Measurements from ENCODE around the gene ARHGAP26. TPM values are rescaled to one million over a fixed set of nuclear protein-coding genes. Genes with fewer than 3 reads are reported as not detected.

Gene ARHGAP26
- total RNA-seq, 4 donors from 2014 or later, result 11.0 to 23.3 (median 14.3) TPM

GRCh38 chr5:142757564-142757963 lies 12.6 kb upstream of the ARHGAP26 start:
- H3K4me3 ChIP-seq (ENCODE audit: low read depth, poor library complexity, severe bottlenecking), result no peak overlapping the region
- no peak for DNase-seq (ENCODE audit: low spot score in 2 of 2)
- intact Hi-C loops (cut with DNase I; ENCODE audit: low total_unique reads), result no loop called here
- no peak for TF ChIP-seq POLR2A (IDR thresholded peaks at IDR 0.05)
- TF ChIP-seq, protein P1, sequence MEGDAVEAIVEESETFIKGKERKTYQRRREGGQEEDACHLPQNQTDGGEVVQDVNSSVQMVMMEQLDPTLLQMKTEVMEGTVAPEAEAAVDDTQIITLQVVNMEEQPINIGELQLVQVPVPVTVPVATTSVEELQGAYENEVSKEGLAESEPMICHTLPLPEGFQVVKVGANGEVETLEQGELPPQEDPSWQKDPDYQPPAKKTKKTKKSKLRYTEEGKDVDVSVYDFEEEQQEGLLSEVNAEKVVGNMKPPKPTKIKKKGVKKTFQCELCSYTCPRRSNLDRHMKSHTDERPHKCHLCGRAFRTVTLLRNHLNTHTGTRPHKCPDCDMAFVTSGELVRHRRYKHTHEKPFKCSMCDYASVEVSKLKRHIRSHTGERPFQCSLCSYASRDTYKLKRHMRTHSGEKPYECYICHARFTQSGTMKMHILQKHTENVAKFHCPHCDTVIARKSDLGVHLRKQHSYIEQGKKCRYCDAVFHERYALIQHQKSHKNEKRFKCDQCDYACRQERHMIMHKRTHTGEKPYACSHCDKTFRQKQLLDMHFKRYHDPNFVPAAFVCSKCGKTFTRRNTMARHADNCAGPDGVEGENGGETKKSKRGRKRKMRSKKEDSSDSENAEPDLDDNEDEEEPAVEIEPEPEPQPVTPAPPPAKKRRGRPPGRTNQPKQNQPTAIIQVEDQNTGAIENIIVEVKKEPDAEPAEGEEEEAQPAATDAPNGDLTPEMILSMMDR (IDR thresholded peaks at IDR 0.05), result no peak
- 91% methylated on average over 4 of the region's 4 CpGs for WGBS, 2 donors

DNA sequence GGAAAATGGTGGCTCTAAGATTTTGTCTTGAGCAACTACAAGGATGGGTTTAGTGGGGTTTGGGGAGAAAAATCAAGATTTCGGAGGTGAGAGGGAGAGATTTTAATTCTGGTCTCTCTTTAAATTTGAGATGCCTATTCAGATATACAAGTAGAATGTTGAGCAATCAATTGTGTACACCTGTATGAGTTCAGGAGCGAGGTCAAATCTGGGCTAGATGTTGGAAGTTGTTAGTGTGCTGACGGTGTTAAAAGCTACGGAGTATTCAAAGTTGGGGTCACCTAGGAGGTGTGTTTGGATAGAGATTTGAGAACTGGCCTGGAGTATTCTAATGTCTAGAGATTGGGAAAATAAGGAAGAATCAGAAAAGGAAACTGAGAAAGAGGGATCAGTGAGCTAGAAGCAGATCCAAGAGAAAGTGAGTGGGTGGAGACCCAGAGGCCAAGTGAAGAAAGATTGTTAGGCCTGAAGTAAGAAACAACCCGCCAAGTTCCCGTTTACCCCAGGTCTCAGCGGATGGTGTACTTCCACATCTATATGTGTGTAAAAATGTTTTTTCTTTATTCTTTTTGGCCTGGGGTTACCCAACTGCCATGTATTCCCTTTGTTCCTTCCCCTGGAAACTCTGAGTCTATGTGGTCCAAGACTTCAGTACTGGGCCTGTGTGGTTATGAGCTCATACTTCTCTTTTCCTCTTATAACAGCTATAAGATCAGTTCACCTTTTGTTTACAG lies 11.9 kb upstream of the ARHGAP26 start:
- no peak overlapping the region for H3K4me3 ChIP-seq (ENCODE audit: low read depth, poor library complexity, severe bottlenecking)
- 86 to 94% methylated on average over 7 of the region's 7 CpGs for WGBS, 2 donors
- intact Hi-C loops (cut with DNase I; ENCODE audit: low total_unique reads), result no loop called here
- no peak for TF ChIP-seq POLR2A (IDR thresholded peaks at IDR 0.05)
- TF ChIP-seq, protein P1 (IDR thresholded peaks at IDR 0.05), result no peak
- no peak for DNase-seq (ENCODE audit: low spot score in 2 of 2)

DNA sequence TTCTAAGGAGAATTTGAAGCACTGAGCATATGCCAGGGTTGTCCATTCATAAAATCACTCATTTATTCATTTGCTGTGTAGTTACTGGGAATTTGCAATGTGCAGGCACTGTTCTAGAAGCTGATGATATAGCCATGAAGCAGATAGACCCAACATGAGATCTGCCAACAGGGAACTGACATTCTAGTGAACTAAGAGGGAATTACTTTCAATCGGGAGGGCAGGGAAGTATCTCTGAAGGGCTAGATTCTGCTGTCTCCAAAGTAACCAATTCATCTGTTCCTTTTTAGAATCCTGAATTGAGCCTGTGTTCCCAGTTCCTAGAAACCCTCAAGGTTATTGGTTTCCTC lies 11.4 kb upstream of the ARHGAP26 start:
- TF ChIP-seq POLR2A (IDR thresholded peaks at IDR 0.05), result no peak
- TF ChIP-seq, protein P1 (IDR thresholded peaks at IDR 0.05), result no peak
- no peak overlapping the region for H3K4me3 ChIP-seq (ENCODE audit: low read depth, poor library complexity, severe bottlenecking)
- DNase-seq (ENCODE audit: low spot score in 2 of 2), result no peak
- intact Hi-C loops (cut with DNase I; ENCODE audit: low total_unique reads), result no loop called here
- WGBS, 2 donors, result 76 to 79% methylated on average over 1 of the region's 1 CpG

DNA sequence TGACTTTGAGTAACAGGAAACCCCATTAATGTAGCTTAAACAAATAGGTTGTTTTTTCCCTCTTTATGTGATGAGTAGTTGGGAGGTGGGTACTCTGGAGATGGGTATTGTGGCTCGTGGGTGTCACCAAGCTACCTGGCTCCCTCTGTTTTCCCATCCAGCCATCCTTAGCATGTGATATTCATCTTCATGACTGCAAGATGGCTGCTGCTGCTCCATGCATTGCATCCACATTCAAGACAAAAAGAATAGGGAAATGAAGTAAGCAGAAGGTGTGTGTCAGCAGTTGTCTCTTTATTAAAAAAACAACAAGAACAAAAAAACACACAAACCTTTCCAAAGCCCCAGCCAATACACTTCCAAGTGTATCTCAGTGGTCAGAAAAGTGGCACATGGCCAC lies 6.5 kb upstream of the ARHGAP26 start:
- WGBS, 2 donors, result 88 to 90% methylated on average over 1 of the region's 1 CpG
- TF ChIP-seq, protein P1 (IDR thresholded peaks at IDR 0.05), result no peak
- TF ChIP-seq POLR2A (IDR thresholded peaks at IDR 0.05), result no peak
- intact Hi-C loops (cut with DNase I; ENCODE audit: low total_unique reads), result no loop called here
- no peak for DNase-seq (ENCODE audit: low spot score in 2 of 2)
- H3K4me3 ChIP-seq (ENCODE audit: low read depth, poor library complexity, severe bottlenecking), result no peak overlapping the region

- no peak for TF ChIP-seq POLR2A (IDR thresholded peaks at IDR 0.05)
- TF ChIP-seq, protein P1 (IDR thresholded peaks at IDR 0.05), result no peak
- intact Hi-C loops (cut with DNase I; ENCODE audit: low total_unique reads), result no loop called here
- 73 to 82% methylated on average over 3 of the region's 3 CpGs for WGBS, 2 donors
Observed at GRCh38 chr5:142767178-142767577, 3.0 kb upstream of the ARHGAP26 start.

DNA sequence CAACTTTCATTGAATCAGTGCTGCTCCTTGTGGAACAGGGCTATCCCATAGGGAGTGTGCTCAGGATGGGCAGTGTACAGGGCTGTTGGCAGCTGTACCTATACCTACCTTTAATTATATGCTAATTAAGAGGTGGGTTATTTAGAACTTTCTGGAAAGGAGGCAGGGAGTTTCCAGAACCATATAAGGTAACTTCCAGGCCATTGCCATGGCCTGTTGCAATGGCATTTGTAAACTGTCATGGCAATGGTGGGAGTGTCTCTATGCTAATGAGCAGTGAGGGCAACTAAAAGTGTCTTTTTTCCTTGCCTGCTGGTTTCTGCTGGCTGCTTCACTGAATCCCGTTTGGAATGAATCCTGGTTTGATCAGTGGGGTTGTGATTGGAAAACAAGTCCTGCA lies 2.3 kb upstream of the ARHGAP26 start:
- intact Hi-C loops (cut with DNase I; ENCODE audit: low total_unique reads), result no loop called here
- TF ChIP-seq, protein P1 (IDR thresholded peaks at IDR 0.05), result no peak
- no peak for TF ChIP-seq POLR2A (IDR thresholded peaks at IDR 0.05)
- WGBS, 2 donors, result 67 to 86% methylated on average over 1 of the region's 1 CpG

More at GRCh38 chr5:142767178-142767577, 3.0 kb upstream of the ARHGAP26 start:
- DNase-seq (ENCODE audit: low spot score in 2 of 2), result no peak
- no peak overlapping the region for H3K4me3 ChIP-seq (ENCODE audit: low read depth, poor library complexity, severe bottlenecking)

More for the DNA sequence above, 2.3 kb upstream of the ARHGAP26 start:
- no peak for DNase-seq (ENCODE audit: low spot score in 2 of 2)
- no peak overlapping the region for H3K4me3 ChIP-seq (ENCODE audit: low read depth, poor library complexity, severe bottlenecking)

Data from lower leg skin (tissue), 4 donors.